Stimulated activated CD4-positive, alpha-beta T cell treated with anti-CD3 and anti-CD28 coated beads, TNF-alpha, amount 100 ng/mL, for 24 hours (primary cell): ENCODE data around the gene CHD9NB.
A peak's percentile ranks its signal among the peaks of the same experiment; 100 is the strongest.
"Not testable (repeated sequence)": the region's sequence is repeated elsewhere in the genome, so short reads cannot be mapped to it uniquely, and the experiment has no call there.

Source experiments
- DNase-seq, 3 experiments: peaks; one replicate each; pipeline ENCODE4 v3.0.0-alpha.2; 2020; ENCODE audit warnings: low read depth in 3 of 3

CHD9NB gene

GRCh38 chr16:53083119-53083518, 30.4 kb upstream of the CHD9NB start:
- DNase-seq, result no peak

GRCh38 chr16:53082509-53082908, 29.8 kb upstream of the CHD9NB start:
- no peak for DNase-seq

- no peak for DNase-seq
Measured at GRCh38 chr16:53081686-53082407, 29.1 kb upstream of the CHD9NB start.

- no peak for DNase-seq
Measured at GRCh38 chr16:53081032-53081424, 28.3 kb upstream of the CHD9NB start.

- DNase-seq, result no peak
Measured at GRCh38 chr16:53080345-53081031, 27.8 kb upstream of the CHD9NB start.

- no peak for DNase-seq
Measured at GRCh38 chr16:53078765-53079485, 26.2 kb upstream of the CHD9NB start.

- no peak for DNase-seq
Measured at GRCh38 chr16:53078247-53078646, 25.6 kb upstream of the CHD9NB start.

GRCh38 chr16:53075461-53075860, 22.8 kb upstream of the CHD9NB start:
- not testable (repeated sequence) for DNase-seq

GRCh38 chr16:53074296-53074695, 21.6 kb upstream of the CHD9NB start:
- DNase-seq, result not testable (repeated sequence)

GRCh38 chr16:53073022-53073421, 20.3 kb upstream of the CHD9NB start:
- DNase-seq, result no peak

GRCh38 chr16:53071748-53072301, 19.1 kb upstream of the CHD9NB start:
- DNase-seq, result no peak

- DNase-seq, result no peak
Measured at GRCh38 chr16:53069772-53070171, 17.1 kb upstream of the CHD9NB start.

GRCh38 chr16:53068423-53068833, 15.7 kb upstream of the CHD9NB start:
- no peak for DNase-seq

- no peak for DNase-seq
Measured at GRCh38 chr16:53067675-53068074, 15.0 kb upstream of the CHD9NB start.

GRCh38 chr16:53065461-53066061, 12.9 kb upstream of the CHD9NB start:
- DNase-seq, result no peak

- DNase-seq, result no peak
Measured at GRCh38 chr16:53064081-53064578, 11.4 kb upstream of the CHD9NB start.

GRCh38 chr16:53061701-53062159, 9.0 kb upstream of the CHD9NB start:
- peak in 1 of 3 experiments; percentile 16 for DNase-seq

- no peak for DNase-seq
Measured at GRCh38 chr16:53061256-53061655, 8.6 kb upstream of the CHD9NB start.

GRCh38 chr16:53059672-53060071, 7.0 kb upstream of the CHD9NB start:
- no peak for DNase-seq

GRCh38 chr16:53058882-53059281, 6.2 kb upstream of the CHD9NB start:
- no peak for DNase-seq

- no peak for DNase-seq
Measured at GRCh38 chr16:53058441-53058840, 5.7 kb upstream of the CHD9NB start.

GRCh38 chr16:53057658-53058057, 5.0 kb upstream of the CHD9NB start:
- DNase-seq, result no peak
